GM18511 (cell line): Measurements from ENCODE around the gene HMGCLL1.

Source experiments
- ATAC-seq: cut with Tn5 transposase; IDR thresholded peaks from one replicate; pipeline ENCODE4 v1.9.1; 2021; ENCODE audit warnings: mild to moderate bottlenecking, moderate library complexity; ENCODE audit not compliant: unreplicated experiment

HMGCLL1 gene

DNA sequence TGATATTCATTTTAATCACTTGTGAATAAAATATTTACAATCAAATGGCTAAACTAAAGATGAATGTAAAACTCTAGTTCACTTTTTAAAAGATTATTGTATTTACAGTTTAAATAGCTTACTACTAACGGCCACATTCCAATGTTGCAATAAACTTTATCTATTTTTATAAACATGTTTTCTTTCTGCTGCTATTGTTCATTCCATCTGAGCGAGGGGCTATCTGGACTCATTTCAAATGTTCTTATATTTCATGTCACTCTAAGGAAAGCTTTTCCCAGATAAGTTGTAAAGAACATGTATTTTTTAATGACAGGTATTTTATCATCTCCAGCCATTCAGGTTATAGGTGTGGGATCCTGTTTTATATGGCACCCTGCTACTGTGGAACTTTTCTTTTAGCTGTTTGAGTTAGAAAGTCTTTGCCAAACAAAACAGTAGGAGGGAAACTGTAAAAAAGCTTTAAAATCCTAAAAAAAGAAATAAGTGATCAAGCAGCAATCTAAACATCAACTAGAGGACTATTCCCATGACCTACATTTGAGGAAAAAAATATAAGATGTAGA lies 42.5 kb downstream of the HMGCLL1 start:
- ATAC-seq, result no peak

DNA sequence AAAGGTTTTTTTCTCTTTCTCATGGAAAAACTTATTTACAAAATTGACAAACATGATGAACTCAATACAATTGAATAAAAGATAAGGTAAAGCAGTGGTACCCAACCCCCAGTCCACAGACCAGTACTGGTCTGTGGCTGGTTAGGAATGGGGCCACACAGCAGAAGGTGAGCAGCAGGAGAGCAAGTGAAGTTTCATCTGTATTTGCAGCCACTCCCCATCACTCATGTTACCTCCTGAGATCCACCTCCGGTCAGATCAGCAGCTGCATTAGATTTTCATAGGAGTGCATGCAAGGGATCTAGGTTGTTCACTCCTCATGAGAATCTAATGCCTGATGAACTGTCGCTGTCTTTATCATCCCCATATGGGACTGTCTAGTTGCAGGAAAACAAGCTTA lies 47.5 kb downstream of the HMGCLL1 start:
- no peak for ATAC-seq

GRCh38 chr6:55530931-55531330 lies 48.1 kb downstream of the HMGCLL1 start:
- ATAC-seq, result no peak

DNA sequence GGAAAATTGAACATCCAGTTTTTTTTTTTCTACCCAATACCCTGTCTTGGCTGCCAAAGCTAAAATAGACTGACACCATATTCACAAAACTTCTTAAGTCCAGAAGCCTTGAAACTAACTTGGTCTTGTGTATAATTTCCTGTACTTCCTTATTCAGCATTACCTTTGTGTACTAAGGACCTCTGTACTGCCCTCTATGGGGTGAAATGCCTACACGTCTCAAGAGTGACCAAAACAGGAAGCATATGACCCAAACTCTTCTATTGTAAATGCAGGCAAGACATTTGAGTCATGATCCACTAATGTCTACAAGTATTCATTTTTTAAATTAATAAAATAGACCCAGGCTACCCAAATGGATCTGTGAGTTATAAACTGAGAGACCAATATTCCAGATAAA lies 50.4 kb downstream of the HMGCLL1 start:
- peak; percentile 63 for ATAC-seq

GRCh38 chr6:55524441-55524840 lies 54.6 kb downstream of the HMGCLL1 start:
- ATAC-seq, result no peak

DNA sequence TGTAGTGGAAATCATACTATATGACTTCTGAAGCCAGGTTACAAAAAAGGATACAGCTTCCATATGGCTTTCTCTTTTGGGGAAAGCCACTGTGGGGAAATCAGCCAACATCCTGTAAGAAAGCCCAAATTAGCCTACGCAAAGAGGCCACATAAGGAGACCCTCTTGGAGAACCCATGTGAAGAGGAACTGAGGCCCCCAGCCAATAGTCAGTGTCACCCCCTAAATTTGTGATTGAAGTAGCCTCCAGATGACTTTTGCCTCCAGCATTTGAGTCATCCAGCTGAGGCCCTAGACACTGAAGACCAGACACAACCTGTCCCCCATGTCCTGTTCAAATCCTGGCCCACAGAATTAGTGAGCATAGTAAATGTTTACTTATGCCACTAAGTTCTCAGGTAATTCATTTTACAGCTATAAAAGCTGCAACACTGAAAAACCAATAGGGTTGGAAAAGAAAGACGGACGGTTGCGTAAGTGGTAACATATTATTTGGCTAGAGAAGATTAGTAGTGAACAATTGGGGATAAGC lies 60.4 kb downstream of the HMGCLL1 start:
- no peak for ATAC-seq

- ATAC-seq, result no peak
These were observed 62.3 kb downstream of the HMGCLL1 start for GRCh38 chr6:55516736-55517135.

- no peak for ATAC-seq
These were observed 66.1 kb downstream of the HMGCLL1 start for GRCh38 chr6:55512904-55513303.

DNA sequence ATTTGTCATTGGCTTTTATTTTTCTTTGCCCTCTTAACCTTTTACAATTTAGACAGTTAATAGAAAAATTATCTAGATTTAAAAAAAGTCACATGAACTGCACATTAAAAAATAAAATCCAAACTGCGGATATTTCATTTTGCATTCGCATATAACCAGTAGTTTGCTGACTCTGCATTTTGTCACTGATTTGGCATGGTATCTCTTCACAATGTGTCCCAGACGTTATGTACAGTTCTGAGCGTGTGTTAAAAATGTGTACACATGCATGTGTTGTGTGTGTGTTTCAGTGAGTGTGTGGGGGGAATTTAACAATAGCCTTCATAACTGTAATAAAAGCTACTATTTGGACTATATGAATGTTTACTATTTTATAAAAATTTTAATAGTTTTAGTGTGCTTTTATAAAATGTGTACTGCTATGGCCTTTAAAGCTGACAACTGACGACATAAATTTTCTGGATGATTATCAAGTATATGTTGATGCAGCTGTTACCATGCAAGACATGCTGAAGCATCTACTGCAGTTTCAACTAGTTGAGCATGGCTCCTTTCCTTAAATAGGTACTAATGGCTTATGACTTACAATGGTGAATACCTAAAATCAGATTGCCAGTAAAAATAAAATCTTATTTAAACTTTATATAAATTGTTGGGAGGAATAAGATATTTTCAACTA lies 67.7 kb downstream of the HMGCLL1 start:
- no peak for ATAC-seq

DNA sequence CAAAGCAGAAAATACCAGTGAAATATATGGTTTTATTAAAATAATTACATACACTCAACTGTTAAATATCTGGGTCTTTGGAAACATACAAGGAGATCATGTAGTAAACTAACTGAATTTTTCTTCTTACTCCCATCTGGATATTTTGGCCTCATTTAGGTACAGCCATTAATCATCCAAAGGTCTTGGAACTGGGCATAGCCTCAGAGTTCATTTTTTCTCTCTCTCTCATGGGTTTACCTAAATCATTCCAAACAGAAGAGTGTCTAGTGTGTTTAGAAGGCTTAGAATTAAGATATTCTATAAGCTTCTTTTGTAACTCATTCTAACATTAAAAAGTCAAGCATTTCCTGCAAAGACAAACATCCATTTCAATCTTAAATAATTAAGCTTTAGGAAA lies 79.4 kb downstream of the HMGCLL1 start:
- no peak for ATAC-seq

- ATAC-seq, result no peak
These were observed 81.3 kb downstream of the HMGCLL1 start for GRCh38 chr6:55497694-55498093.

DNA sequence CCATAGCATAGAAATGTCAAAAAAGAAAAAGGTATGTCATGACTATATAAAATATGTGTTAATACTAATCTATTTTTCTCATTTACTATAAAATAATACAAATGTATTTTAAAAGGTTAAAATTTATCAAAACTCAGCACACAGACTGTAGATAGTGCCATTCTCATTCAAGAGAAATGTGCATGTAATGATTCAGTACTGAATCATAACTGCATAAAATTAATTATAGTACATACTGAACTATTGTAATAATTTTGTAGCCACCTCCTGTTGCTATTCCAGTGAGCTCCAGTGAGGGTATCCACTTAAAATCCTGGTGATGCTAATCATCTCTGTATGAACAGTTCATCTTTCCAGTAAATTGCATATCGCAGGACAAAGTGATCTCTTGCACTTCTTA lies 82.8 kb downstream of the HMGCLL1 start:
- no peak for ATAC-seq

DNA sequence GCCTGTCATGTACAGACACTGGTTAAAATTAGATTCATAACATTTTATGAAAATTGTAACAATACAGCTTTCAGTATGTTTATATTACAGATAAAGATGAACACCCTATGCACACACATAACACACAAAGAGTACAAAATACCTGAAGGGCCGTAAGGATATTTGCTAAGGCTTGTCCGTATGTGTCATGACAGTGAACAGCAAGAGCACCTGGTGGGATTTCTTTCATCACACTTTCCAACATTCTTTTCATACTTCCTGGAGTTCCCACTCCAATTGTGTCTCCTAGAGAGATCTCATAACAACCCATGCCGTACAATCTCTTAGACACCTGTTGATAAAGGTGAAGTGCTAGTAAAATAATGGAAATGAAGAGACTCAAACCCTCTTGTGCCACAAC lies 83.7 kb downstream of the HMGCLL1 start:
- no peak for ATAC-seq

DNA sequence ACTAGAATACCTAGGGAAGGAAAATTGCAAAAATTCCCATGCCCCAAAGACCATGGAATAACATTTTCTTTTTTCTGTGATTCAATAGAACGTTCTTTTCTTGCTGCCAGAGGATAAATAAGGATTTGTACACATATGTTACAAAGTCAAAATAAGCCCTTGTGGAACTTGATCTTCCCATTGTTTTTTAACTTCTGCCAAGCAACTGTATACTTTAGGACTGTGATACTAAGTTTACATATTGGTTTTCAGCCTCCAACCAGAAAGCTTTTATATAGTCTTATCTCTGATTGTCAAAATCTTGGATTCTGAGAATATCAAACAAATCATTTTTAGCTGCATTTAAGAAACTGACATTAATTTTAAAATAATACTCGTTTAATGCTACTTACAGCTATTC lies 84.6 kb downstream of the HMGCLL1 start:
- ATAC-seq, result no peak

DNA sequence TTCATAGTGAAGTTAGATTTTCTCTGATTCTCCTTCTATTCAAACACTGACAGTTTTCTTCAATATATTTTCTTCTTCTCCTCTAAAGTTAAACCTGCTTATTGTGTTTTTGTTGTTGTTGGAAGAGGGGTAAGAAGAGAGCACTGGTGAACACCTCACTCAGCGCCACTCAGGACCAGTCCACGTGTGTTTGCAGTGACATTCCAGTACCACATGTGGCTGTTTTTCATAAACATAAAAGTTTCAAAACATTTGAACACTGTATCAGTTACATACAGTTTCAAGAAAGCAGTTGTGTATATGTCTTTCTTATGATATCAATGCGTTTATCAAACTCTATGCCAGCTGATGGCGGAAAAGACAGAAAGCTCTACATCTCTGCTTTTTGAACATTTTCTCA lies 86.7 kb downstream of the HMGCLL1 start:
- ATAC-seq, result no peak

DNA sequence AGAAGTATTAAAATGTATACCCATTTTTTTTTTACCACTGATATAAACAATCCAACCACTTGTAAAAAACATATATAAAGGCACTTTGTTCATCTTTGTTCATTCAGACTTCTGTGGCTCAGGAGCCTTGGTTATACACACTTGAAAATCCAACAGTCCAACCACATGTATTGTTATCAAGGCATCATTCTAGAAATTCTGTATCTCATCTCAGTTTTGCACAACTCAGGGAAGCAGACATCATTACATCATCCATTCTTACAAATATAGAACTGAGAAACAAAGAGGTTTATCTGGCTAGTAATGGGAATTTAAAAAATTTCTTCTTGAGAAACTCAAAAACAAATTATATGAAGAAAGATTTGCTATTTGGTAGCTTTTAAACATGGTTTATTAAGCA lies 88.1 kb downstream of the HMGCLL1 start:
- no peak for ATAC-seq

GRCh38 chr6:55474382-55474781 lies 104.6 kb downstream of the HMGCLL1 start:
- no peak for ATAC-seq

DNA sequence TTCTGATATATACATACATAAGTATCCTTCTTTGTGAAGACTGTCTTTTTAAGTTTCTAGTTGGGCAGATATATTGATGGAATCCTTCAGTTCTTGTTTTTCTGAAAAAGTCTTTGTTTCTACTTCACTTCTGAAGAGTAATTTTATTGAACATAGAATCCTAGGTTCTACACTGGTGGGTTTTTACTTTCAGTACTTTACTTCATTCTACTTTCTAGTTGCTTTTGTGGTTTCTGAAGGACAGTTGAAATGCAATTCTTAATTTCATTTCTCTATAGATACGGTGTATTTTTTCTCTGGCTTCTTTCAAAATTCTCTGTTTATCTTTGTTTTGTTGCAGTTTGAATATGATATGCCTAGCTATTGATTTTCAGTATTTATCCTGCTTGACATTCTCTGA lies 105.3 kb downstream of the HMGCLL1 start:
- no peak for ATAC-seq

DNA sequence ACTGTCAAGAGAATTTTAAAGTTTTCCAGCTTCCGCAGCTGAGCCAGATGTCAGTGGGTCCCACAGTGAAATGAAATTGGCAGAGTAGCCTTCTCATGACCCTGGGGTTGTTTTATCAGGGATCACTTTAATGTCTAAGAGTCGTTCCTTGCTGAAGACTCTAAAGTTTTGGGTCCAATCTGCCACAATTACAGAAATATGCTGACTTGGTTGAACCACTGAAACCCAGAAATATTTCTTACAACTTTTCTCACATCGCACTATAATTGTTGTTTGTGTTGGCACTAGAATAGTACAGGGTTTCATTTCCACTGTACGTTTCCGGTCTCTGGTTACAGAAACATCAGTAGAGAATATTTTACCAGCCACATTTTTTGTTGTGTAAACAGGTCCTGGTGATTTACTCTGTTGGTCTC lies 109.0 kb downstream of the HMGCLL1 start:
- no peak for ATAC-seq

DNA sequence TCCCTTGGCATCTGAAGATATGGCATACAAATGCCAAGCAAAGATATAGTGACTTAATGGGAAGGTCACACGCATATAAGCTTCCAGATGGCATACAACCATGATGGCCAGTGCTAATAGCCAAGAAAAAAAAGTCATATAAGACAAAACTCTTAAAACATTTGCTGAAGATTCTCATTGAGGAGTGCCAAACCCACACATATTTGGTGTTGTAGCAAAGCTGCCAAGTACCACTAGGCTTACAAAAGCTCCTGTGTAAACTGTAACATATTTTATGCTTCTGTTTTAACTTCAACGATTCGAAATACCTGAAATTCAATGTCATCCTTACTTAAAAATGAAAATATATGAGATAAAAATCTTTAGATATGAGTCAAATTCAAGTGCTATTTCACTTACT lies 123.0 kb downstream of the HMGCLL1 start:
- ATAC-seq, result no peak

GRCh38 chr6:55450005-55450404 lies 129.0 kb downstream of the HMGCLL1 start:
- ATAC-seq, result no peak

GRCh38 chr6:55449225-55449624 lies 129.8 kb downstream of the HMGCLL1 start:
- no peak for ATAC-seq

- ATAC-seq, result no peak
These were observed 130.5 kb downstream of the HMGCLL1 start for GRCh38 chr6:55448451-55448850.
